Activated CD4-positive, alpha-beta T cell treated with anti-CD3 and anti-CD28 coated beads, Interleukin-10, Interleukin-2, amounts not matched to agents 100 ng/mL and 50 ng/mL, durations not matched to agents 16 hours and 8 hours (primary cell): ENCODE data around the gene BTF3.
"Not testable (repeated sequence)": the region's sequence is repeated elsewhere in the genome, so short reads cannot be mapped to it uniquely, and the experiment has no call there.

Source experiments
- DNase-seq: peaks from one replicate; pipeline ENCODE4 v3.0.0-alpha.2; 2020

BTF3 gene

GRCh38 chr5:73486119-73486899 lies 11.9 kb upstream of the BTF3 start:
- no peak for DNase-seq

- DNase-seq: not testable (repeated sequence)
Measured at GRCh38 chr5:73487257-73487656, 11.0 kb upstream of the BTF3 start.

GRCh38 chr5:73487815-73488214 lies 10.4 kb upstream of the BTF3 start:
- DNase-seq: no peak

- DNase-seq: no peak
Measured at GRCh38 chr5:73488806-73489205, 9.4 kb upstream of the BTF3 start.

GRCh38 chr5:73490088-73490487 lies 8.2 kb upstream of the BTF3 start:
- DNase-seq: no peak

GRCh38 chr5:73491155-73491554 lies 7.1 kb upstream of the BTF3 start:
- no peak for DNase-seq

GRCh38 chr5:73493421-73493820 lies 4.8 kb upstream of the BTF3 start:
- no peak for DNase-seq

GRCh38 chr5:73494721-73495120 lies 3.5 kb upstream of the BTF3 start:
- no peak for DNase-seq

GRCh38 chr5:73495772-73496335 lies 2.4 kb upstream of the BTF3 start:
- no peak for DNase-seq

GRCh38 chr5:73496984-73497457 lies 1.2 kb upstream of the BTF3 start:
- DNase-seq: peak; percentile 46

GRCh38 chr5:73497497-73498056 lies 665 bp upstream of the BTF3 start:
- DNase-seq: no peak

- no peak for DNase-seq
Measured at GRCh38 chr5:73499187-73499586, 945 bp downstream of the BTF3 start.

- no peak for DNase-seq
Measured at GRCh38 chr5:73499756-73500155, 1.5 kb downstream of the BTF3 start.

GRCh38 chr5:73501406-73501805 lies 3.2 kb downstream of the BTF3 start:
- no peak for DNase-seq

- no peak for DNase-seq
Measured at GRCh38 chr5:73506459-73506955, 8.3 kb downstream of the BTF3 start.

- no peak for DNase-seq
Measured at GRCh38 chr5:73507062-73507461, 8.8 kb downstream of the BTF3 start.

GRCh38 chr5:73508521-73508920 lies 10.3 kb downstream of the BTF3 start:
- not testable (repeated sequence) for DNase-seq

- DNase-seq: no peak
Measured at GRCh38 chr5:73513996-73514395, 15.8 kb downstream of the BTF3 start.

GRCh38 chr5:73514418-73514817 lies 16.2 kb downstream of the BTF3 start:
- DNase-seq: no peak

GRCh38 chr5:73515232-73515631 lies 17.0 kb downstream of the BTF3 start:
- DNase-seq: no peak

GRCh38 chr5:73519531-73520283 lies 21.5 kb downstream of the BTF3 start:
- DNase-seq: peak; percentile 89

GRCh38 chr5:73522989-73523388 lies 24.7 kb downstream of the BTF3 start:
- no peak for DNase-seq

GRCh38 chr5:73523861-73524260 lies 25.6 kb downstream of the BTF3 start:
- no peak for DNase-seq
